ENCODE results near the gene ADAMTS16. TPM values are rescaled to one million over a fixed set of nuclear protein-coding genes. Genes with fewer than 3 reads are reported as not detected.

ADAMTS16 gene
- polyA plus RNA-seq, 12 donors = 3.9 to 11.1 (median 8.1) TPM; not detected in 1

DNA sequence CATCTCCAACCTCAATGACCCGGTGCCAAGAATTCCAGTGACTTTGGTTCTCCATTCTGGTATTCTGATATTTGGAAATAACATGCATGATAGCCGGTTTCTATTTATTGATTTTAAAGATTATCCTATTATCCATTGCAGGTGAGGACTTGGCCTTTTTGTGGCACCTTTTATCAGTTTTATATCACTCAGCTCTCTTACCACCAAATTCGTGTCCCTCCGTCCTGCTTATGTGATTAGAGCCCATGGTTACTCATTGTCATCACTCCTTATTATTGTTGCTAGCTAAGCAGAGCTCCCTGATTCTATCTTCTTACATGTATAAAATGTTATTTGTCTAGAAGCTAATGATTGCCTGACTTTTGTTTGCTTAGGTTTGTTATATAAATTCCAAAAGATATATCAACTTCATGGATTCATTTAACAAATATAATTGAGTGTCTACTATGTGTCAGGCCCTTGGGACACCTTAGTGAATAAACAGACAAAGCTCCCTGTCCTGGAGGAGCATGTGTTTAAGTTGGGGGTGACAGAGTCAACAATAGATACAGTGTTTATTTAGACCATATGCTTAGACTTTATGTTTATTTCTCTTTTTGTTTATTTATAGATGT lies 138.2 kb downstream of the ADAMTS16 start:
- no peak for DNase-seq

DNA sequence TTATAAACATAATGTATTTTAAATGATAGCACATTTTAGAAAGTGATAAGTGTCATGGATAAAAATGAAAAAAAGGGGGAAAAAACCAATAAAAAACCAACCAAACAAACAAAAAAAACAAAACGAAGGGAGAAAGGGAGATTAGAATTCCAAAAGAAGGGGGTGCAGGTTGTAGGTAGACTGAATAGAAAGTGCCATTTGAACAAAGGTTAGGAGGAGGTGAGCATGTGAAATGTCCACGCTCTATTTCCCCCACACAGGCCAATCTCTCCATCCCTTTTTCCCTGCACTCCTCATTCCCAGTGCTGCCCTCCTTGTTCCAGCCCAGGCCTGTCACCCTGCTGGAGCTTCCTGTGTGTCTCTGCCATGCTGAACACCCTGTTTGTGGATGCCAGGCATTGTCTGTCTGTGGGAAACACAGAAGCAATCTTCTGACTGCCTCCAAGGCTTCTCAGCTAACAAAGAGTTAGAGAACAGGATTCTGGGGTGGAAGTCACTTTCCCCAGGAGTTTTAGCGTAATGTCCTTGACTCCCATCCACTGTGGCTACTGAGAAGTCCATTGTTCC lies 138.8 kb downstream of the ADAMTS16 start:
- no peak for DNase-seq

GRCh38 chr5:5285906-5286305 lies 145.8 kb downstream of the ADAMTS16 start:
- no peak for DNase-seq

DNA sequence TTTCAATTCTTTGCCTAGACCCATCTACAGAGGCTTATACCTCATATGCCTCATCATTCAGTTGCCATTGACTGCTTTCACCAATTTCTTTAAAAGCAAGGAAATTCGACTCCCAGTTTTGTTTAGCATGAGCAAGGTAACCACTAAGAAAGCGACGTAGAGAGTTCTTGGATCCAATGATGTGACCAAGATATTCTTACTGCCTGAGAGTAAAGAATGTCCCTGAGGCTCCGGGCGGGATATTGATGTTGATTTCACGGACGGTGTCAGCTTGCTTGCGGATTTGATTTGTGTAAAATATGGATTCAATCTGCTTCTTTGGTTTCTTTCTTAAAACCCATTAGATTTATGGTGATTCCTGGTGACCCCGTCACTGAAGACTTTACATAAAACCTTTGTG lies 147.3 kb downstream of the ADAMTS16 start:
- no peak for DNase-seq

DNA sequence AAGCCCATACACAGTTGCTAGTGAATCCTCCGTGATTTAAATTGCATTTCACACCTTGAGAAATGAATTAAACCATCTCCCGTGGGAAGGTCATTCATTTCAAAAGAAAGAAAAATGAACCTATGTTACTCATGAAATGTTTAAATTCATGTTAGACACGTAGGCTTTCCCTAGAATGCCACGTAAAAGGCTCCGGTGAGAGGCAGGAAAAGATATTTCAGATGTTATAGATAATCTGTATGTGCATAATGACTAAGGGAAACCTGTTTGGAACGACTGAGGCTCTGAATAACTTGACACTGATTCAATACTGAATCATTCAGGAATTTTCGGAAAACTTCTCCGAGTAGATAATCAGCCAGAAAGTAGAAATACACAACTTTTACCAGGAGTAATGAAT lies 148.1 kb downstream of the ADAMTS16 start:
- no peak for DNase-seq

GRCh38 chr5:5289537-5289936 lies 149.4 kb downstream of the ADAMTS16 start:
- no peak for DNase-seq

DNA sequence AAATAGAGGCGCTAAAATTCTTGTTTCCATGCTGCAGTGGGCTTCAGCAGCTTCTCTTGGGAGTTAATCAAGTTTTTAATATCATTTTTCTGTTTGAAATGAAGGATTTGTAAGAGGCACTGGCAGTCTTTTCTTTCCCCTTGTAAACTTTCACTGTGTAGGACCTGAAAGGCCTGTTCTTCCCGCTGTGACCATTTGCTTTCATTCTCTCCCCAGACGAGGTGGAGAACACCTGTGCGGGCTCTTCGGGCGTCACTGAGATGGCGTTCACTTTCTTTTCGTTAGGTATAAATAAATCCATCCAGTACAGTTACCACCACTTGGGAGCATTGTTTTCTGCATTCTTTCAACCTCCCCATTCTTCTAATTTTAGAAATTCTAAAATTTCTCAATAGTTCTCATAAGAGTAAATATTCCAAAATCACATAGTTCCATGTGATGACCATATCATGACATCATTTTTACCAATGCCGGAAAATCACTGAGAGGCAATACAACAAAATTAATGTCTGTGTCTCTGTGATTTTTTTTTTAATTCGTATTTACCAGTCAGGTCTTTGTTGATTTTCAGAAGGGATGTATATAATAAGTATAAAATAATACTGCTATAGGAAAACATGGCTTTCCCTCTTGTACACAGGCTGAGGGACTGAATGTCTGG lies 150.7 kb downstream of the ADAMTS16 start:
- no peak for DNase-seq

GRCh38 chr5:5291357-5291756 lies 151.2 kb downstream of the ADAMTS16 start:
- DNase-seq = no peak

- no peak for DNase-seq
These were observed 152.9 kb downstream of the ADAMTS16 start for GRCh38 chr5:5293029-5293428.

GRCh38 chr5:5294429-5294828 lies 154.3 kb downstream of the ADAMTS16 start:
- DNase-seq = no peak

DNA sequence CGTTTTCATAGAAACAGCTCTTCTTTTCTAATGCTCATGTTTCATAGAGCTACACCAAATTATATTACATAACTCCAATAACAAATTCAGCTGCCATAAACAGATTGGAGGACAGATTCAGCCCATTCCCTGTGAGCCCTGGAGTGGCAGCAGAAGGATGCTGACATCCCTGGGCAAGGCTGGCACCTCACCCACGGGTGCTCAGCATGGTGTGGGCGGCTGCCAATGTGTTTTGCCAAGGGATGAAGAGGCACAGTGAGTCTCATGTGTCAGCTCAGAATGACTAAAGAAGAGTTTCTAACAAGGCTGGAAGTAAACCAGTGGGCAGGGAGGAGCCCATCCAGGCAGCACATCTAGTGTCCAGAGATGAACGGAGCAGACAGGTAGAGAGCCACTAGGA lies 155.2 kb downstream of the ADAMTS16 start:
- no peak for DNase-seq

DNA sequence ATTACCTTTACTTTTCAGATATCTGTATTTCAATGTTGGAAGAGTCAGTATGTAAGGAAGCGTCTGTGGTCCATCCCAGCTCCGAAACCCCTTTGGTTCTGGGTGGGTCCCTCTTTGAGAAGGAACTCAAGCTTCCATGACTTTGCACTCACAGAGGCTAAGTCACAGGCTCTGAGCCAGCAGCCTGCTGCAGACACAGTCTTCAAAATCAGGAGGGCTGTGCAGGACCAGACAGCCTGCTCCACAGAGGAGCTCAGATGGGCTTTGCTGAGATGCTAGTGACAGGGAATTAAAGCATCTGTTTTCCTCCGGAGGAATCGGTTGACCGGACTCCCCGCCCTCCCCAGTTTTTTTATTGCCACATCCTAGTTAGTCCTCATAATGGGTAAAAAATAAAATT lies 155.9 kb downstream of the ADAMTS16 start:
- DNase-seq = no peak

- no peak for DNase-seq
These were observed 157.4 kb downstream of the ADAMTS16 start for GRCh38 chr5:5297432-5298067.

DNA sequence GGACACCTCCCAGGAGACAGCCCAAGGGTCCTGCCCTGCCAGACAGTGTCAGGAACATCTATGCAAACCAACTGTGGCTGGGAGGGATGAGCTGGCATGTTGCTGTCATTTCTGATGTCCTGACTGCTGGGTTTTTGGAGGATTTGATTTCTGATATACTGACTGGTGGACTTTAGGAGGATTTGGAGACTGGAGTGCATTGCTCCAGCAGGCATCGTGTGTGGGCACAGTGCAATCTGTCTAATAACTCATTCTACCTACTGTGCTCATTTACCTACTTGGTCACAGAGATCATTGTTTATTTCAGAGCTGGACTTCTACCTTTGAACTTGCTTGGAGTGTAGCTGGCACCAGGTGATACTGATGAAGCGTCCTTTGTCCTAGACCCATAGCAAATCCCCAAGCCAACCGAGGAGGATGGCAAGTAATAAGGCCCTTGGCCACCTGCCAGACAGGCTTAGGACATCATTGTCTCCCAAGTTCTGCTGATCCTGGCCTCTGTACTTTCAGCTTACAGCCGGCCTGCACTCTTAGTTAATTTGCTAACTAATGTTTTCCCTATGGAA lies 158.0 kb downstream of the ADAMTS16 start:
- no peak for DNase-seq

DNA sequence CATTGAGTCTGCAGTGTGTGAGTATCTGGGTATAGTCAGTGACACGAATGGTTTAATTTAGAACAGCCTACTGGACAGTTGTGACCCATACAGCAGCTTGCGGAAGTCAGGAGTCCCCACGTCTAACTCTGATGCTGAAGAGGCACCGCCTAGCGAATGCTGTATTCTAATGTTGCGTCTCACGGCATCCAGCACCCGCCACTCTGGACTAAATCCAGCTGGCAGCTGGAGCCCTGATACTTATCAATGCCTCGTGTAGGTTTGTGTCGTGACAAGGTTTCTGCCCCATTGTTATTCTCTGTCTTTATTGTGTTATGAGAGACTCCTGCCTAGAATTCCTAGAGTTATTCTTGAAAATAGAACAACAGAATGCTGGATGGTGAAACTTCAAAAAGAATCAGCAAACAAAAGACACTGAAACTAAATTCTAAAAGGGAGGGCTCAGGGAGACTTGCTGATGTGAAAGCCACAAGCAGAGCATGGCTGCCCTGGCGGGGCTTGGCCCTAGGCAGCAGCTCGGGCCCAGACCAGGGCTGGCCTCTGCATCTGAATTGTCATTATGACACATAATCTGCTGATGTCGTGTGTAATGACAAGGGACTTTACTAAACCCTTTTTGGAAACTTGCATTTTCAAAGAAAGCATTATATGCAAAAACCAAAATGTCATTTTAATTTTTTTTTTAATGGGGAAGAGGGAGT lies 158.9 kb downstream of the ADAMTS16 start:
- DNase-seq = no peak

DNA sequence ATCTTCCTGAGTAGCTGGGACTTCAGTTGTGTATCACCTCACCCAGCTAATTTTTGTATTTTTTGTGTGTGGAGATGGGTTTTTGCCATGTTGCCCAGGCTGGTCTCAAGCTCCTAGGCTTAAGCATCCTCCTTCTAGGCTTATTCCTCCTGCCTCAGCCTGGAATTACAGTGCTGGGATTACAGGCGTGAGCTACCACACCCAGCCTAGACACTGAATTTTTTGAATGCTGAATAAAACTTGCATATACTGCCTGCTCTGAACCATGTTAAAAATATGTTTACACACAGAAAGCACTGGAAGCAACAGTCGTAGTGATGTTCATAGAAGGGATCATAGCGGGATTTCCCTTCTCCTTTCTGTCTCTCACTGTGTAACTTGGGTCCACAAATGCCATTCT lies 161.0 kb downstream of the ADAMTS16 start:
- DNase-seq = no peak

DNA sequence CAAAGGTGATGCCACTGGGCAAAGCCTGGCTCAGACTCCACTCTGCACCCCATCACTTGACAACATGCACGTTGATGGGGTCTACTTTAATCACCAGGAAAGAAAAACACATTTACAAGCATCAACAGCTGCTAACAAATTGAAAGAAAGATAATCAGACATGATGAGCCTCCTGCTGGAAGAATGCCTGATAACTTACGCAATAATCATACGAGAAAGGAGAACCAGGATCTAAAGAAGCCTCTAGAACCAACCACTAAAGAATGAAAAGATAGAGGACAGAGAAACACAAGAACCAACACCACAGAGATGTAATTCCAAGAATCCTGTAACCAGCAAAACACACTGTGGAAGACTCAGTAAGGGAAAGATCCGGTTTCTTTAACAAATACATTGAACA lies 162.1 kb downstream of the ADAMTS16 start:
- no peak for DNase-seq

DNA sequence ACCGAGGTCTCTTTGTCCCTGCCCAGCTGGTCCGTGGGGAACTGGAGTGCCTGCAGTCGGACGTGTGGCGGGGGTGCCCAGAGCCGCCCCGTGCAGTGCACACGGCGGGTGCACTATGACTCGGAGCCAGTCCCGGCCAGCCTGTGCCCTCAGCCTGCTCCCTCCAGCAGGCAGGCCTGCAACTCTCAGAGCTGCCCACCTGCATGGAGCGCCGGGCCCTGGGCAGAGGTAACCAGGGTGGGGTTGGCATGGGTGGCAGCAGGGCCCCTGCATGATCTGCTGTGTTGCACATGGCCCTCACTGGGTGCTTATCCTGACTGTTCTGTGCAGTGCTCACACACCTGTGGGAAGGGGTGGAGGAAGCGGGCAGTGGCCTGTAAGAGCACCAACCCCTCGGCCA lies 163.1 kb downstream of the ADAMTS16 start:
- DNase-seq = no peak

- no peak for DNase-seq
These were observed 164.4 kb downstream of the ADAMTS16 start for GRCh38 chr5:5304361-5305020.

- DNase-seq = peak; percentile 32
These were observed 166.6 kb downstream of the ADAMTS16 start for GRCh38 chr5:5306696-5307095.

DNA sequence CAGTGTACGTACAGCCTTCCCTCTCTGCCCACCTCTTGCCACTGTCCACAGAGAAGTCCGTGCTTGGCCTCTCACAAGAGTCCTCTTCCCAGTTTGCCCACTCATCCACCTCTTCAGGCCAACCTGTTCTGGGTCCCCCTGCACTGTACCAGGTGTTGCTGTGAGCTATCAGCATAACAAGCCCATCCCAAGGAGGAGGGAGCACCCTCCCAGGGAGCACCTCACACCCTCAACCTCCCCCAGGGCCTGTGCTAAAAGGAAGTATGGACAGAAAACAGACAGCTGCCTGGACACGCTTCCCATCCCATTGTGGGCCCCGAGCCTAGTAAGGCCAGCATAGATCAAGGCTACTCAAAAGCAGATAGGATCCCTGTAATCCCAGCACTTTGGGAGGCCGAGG lies 168.2 kb downstream of the ADAMTS16 start:
- no peak for DNase-seq

GRCh38 chr5:5309645-5310044 lies 169.5 kb downstream of the ADAMTS16 start:
- no peak for DNase-seq
